HG02970 (cell line): ENCODE data around the gene FKBP15.
A peak's percentile ranks its signal among the peaks of the same experiment; 100 is the strongest.
"Not testable (repeated sequence)": the region's sequence is repeated elsewhere in the genome, so short reads cannot be mapped to it uniquely, and the experiment has no call there.

Experiments used
- ATAC-seq: cut with Tn5 transposase; IDR thresholded peaks from one replicate; pipeline ENCODE4 v1.9.1; 2021; ENCODE audit warnings: mild to moderate bottlenecking, moderate library complexity, moderate number of reproducible peaks; ENCODE audit not compliant: unreplicated experiment, low FRiP score

Gene FKBP15

GRCh38 chr9:113152699-113153098 lies 68.4 kb downstream of the FKBP15 start:
- ATAC-seq = no peak

GRCh38 chr9:113151696-113152630 lies 69.1 kb downstream of the FKBP15 start:
- no peak for ATAC-seq

- peak; percentile 93 for ATAC-seq
Observed at GRCh38 chr9:113150670-113151611, 70.1 kb downstream of the FKBP15 start, which contains the start of gene SLC31A2. Gene SLC31A2 (plus strand): TSS chr9:113151007. CDS start chr9:113151075, 68 bp downstream.

- not testable (repeated sequence) for ATAC-seq
Observed at GRCh38 chr9:113149561-113149960, 71.5 kb downstream of the FKBP15 start.

GRCh38 chr9:113148781-113149510 lies 72.1 kb downstream of the FKBP15 start:
- no peak for ATAC-seq

- no peak for ATAC-seq
Observed at GRCh38 chr9:113148372-113148705, 72.7 kb downstream of the FKBP15 start.

- ATAC-seq = no peak
Observed at GRCh38 chr9:113143432-113144227, 77.4 kb downstream of the FKBP15 start.

- not testable (repeated sequence) for ATAC-seq
Observed at GRCh38 chr9:113140896-113141295, 80.2 kb downstream of the FKBP15 start.

GRCh38 chr9:113139953-113140352 lies 81.1 kb downstream of the FKBP15 start:
- ATAC-seq = no peak

- ATAC-seq = no peak
Observed at GRCh38 chr9:113139225-113139829, 81.8 kb downstream of the FKBP15 start.

- no peak for ATAC-seq
Observed at GRCh38 chr9:113138760-113139159, 82.3 kb downstream of the FKBP15 start.

- no peak for ATAC-seq
Observed at GRCh38 chr9:113137196-113138168, 83.6 kb downstream of the FKBP15 start.

- ATAC-seq = no peak
Observed at GRCh38 chr9:113131689-113132151, 89.4 kb downstream of the FKBP15 start.

- ATAC-seq = no peak
Observed at GRCh38 chr9:113129884-113130283, 91.2 kb downstream of the FKBP15 start.

- no peak for ATAC-seq
Observed at GRCh38 chr9:113129466-113129865, 91.6 kb downstream of the FKBP15 start.

- no peak for ATAC-seq
Observed at GRCh38 chr9:113125386-113126035, 95.6 kb downstream of the FKBP15 start.

GRCh38 chr9:113118829-113119228 lies 102.2 kb downstream of the FKBP15 start:
- not testable (repeated sequence) for ATAC-seq
